H1 (cell line): ENCODE results near the gene ARHGEF12.

Experiments
- ASH2L ChIP-seq: fragments of 200-600, 300-600 bp; sonication (generic); IDR thresholded peaks from one replicate; pipeline ENCODE4 v1.7.1; 2017; ENCODE audit warnings: low read length
- JUN ChIP-seq: IDR thresholded peaks from 2 replicates; pipeline ENCODE4 v1.6.1; 2011; ENCODE audit warnings: low read depth, mild to moderate bottlenecking, improper control_type of control experiment, low read length
- KDM5A ChIP-seq: fragments of 200-600 bp; IDR thresholded peaks from 2 replicates; pipeline ENCODE4 v1.7.1; 2012; ENCODE audit warnings: mild to moderate bottlenecking, low read length, inconsistent platforms, mixed read lengths
- POLR2A ChIP-seq, 2 experiments: IDR thresholded peaks; 1 replicate in 1 of 2; 2 replicates in 1 of 2; pipeline ENCODE4 v1.6.1; 2011; ENCODE audit warnings: low read depth in 2 of 2, low read length in 2 of 2, mild to moderate bottlenecking in 2 of 2; ENCODE audit errors: control extremely low read depth in 1 of 2
- SUZ12 ChIP-seq: fragments of 200-600 bp; sonication (generic); IDR thresholded peaks from 2 replicates; pipeline ENCODE4 v1.6.1; 2012; ENCODE audit warnings: mild to moderate bottlenecking, inconsistent platforms, low read length, moderate library complexity, mixed read lengths
- TBP ChIP-seq: IDR thresholded peaks from 2 replicates; pipeline ENCODE4 v1.6.1; 2011; ENCODE audit warnings: low read depth, low read length, improper control_type of control experiment
- TF ChIP-seq, protein P1 (sequence below), 3 experiments: IDR thresholded peaks; 1 replicate in 2 of 3; 2 replicates in 1 of 3; pipeline versions ENCODE4 v1.5.1 to v1.6.1; 2011; ENCODE audit warnings: low read length in 3 of 3, mild to moderate bottlenecking in 3 of 3, inconsistent platforms in 2 of 3, low read depth in 1 of 3, moderate library complexity in 1 of 3; ENCODE audit not compliant: insufficient read depth in 1 of 3; ENCODE audit errors: control extremely low read depth in 1 of 3

DNA sequence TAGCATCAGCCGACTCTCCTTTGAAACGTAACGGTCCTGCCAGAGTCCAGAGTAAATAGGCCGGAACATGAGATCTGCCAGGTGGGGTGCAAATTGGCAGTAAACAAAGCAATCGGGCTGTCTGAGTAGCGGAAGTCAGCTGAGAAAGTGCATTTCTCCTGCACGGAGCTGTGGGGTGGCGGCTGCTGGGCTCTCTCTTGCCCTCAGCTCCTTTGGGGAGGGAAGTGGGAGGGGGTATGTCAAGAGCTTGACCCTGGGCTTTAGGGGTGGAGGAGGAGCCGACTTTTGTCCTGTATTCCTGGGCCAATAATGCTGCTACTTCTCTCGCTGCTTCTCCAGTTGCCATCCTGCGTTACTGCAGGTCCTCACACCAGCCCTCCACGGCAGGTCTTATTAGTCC is 187.0 kb downstream of the ARHGEF12 start:
- TF ChIP-seq ASH2L (no peak), JUN (no peak), TBP (no peak), SUZ12 (no peak), KDM5A (no peak), POLR2A (IDR thresholded peaks at IDR 0.05; ENCODE audit: control extremely low read depth in 1 of 2, low read depth in 2 of 2, low read length in 2 of 2) (no peak)
- TF ChIP-seq, protein P1, sequence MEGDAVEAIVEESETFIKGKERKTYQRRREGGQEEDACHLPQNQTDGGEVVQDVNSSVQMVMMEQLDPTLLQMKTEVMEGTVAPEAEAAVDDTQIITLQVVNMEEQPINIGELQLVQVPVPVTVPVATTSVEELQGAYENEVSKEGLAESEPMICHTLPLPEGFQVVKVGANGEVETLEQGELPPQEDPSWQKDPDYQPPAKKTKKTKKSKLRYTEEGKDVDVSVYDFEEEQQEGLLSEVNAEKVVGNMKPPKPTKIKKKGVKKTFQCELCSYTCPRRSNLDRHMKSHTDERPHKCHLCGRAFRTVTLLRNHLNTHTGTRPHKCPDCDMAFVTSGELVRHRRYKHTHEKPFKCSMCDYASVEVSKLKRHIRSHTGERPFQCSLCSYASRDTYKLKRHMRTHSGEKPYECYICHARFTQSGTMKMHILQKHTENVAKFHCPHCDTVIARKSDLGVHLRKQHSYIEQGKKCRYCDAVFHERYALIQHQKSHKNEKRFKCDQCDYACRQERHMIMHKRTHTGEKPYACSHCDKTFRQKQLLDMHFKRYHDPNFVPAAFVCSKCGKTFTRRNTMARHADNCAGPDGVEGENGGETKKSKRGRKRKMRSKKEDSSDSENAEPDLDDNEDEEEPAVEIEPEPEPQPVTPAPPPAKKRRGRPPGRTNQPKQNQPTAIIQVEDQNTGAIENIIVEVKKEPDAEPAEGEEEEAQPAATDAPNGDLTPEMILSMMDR (IDR thresholded peaks at IDR 0.05; ENCODE audit: control extremely low read depth in 1 of 3, insufficient read depth in 1 of 3, low read depth in 1 of 3, low read length in 3 of 3): no peak
